Tibial nerve (tissue), 4 donors: ENCODE results near the gene TSPY1. TPM values are rescaled to one million over a fixed set of nuclear protein-coding genes. Genes with fewer than 3 reads are reported as not detected.
"Not testable (repeated sequence)": the region's sequence is repeated elsewhere in the genome, so short reads cannot be mapped to it uniquely, and the experiment has no call there.

Experiments used
- DNase-seq, 2 donors: peaks; one replicate each; pipeline ENCODE4 v3.0.0-alpha.2; 2019; ENCODE audit warnings: low spot score in 2 of 2
- H3K27ac ChIP-seq, 4 donors: fragments of 200-600 bp; sonication (generic) in 3 of 4; one replicate each; pipeline ENCODE4 v1.5.1; 2017 to 2019; ENCODE audit warnings: mild to moderate bottlenecking in 1 of 4
- H3K27me3 ChIP-seq, 2 donors: fragments of 200-600 bp; sonication (generic) in 1 of 2; one replicate each; pipeline versions ENCODE4 v1.5.1 to v1.6.0; 2017 to 2019
- H3K36me3 ChIP-seq, 3 donors: fragments of 200-600 bp; sonication (generic); one replicate each; pipeline ENCODE4 v1.5.1; 2018 to 2019
- H3K4me1 ChIP-seq, 4 donors: fragments of 200-600 bp; sonication (generic) in 3 of 4; one replicate each; pipeline ENCODE4 v1.5.1; 2017 to 2019
- H3K4me3 ChIP-seq, 4 donors: fragments of 200-600 bp; sonication (generic) in 3 of 4; one replicate each; pipeline ENCODE4 v1.5.1; 2017 to 2019; ENCODE audit warnings: mild to moderate bottlenecking in 1 of 4, moderate library complexity in 1 of 4
- H3K9me3 ChIP-seq, 4 donors: fragments of 200-600 bp; sonication (generic) in 3 of 4; one replicate each; pipeline ENCODE4 v1.5.1; 2017 to 2019
- WGBS, 2 donors: methylation state at CpG; one replicate each; pipeline ENCODE4 v1.1.5; 2018; 5-methylcytosine and 5-hydroxymethylcytosine counted together
- total RNA-seq, 4 donors: library from RNA; depleted of rRNA; stranded (reverse); fragments of >200 nt; gene quantifications; one replicate each; pipeline ENCODE4 v1.1.0, GENCODE V29; 2016

TSPY1 gene, protein sequence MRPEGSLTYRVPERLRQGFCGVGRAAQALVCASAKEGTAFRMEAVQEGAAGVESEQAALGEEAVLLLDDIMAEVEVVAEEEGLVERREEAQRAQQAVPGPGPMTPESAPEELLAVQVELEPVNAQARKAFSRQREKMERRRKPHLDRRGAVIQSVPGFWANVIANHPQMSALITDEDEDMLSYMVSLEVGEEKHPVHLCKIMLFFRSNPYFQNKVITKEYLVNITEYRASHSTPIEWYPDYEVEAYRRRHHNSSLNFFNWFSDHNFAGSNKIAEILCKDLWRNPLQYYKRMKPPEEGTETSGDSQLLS
- not detected for total RNA-seq

DNA sequence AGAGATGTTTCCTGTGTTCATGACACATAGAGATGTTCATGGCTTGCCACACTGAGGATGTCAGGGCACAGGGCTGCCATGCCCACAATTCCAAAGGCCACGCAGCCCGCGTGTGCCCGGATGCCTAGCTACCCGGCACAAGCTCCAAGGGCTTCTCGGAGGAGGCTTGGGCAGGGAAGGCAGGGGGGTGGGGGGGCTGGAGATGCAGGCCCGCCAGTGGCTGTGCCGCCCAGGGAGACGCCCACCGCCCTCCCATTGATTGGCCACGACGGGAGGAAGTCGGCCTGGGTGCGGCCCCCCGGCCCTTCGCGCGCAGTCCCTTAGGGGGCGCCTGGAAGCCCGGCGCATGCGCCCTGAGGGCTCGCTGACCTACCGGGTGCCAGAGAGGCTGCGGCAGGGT is at the start of gene TSPY1:
TSPY1 (plus strand) TSS at position 301 of the 400 bp plus-strand sequence; CDS start at position 347, 46 bp downstream.
- H3K27me3 ChIP-seq, H3K4me1 ChIP-seq, H3K36me3 ChIP-seq, DNase-seq, H3K9me3 ChIP-seq, H3K27ac ChIP-seq, H3K4me3 ChIP-seq: not testable (repeated sequence)
- no CpG with 5 or more reads among the region's 25 CpGs for WGBS, 2 donors

DNA sequence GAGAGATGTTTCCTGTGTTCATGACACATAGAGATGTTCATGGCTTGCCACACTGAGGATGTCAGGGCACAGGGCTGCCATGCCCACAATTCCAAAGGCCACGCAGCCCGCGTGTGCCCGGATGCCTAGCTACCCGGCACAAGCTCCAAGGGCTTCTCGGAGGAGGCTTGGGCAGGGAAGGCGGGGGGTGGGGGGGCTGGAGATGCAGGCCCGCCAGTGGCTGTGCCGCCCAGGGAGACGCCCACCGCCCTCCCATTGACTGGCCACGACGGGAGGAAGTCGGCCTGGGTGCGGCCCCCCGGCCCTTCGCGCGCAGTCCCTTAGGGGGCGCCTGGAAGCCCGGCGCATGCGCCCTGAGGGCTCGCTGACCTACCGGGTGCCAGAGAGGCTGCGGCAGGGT is 20.2 kb downstream of the TSPY1 start, which contains the start of gene TSPY9:
TSPY9 (plus strand) TSS at position 301 of the 400 bp plus-strand sequence; CDS start at position 347, 46 bp downstream.
- H3K4me1 ChIP-seq, H3K9me3 ChIP-seq, H3K27me3 ChIP-seq, H3K4me3 ChIP-seq, DNase-seq, H3K36me3 ChIP-seq, H3K27ac ChIP-seq: not testable (repeated sequence)
- WGBS, 2 donors: no CpG with 5 or more reads among the region's 26 CpGs

DNA sequence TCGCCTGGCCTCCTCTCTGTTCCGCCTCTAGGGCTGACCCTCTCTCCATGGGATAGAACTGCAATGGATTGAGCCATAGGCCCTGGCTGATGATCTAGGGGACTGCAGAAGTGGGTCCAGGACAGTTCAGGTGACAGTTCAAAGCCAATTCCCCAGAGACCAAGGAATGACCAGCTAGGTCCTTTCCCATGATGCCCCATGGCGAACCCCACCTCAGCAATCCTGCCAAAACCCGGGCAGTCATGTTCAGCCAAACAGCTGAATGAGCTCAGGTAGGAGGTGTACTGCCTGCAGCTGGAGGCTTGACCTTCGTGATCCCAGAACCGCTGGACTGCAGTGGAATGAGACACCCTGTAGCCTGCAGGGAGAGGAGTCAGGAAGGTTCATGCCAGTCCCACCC is 37.6 kb downstream of the TSPY1 start:
- H3K4me3 ChIP-seq, DNase-seq, H3K9me3 ChIP-seq, H3K4me1 ChIP-seq, H3K27ac ChIP-seq, H3K27me3 ChIP-seq, H3K36me3 ChIP-seq: not testable (repeated sequence)
- WGBS, 2 donors: 81% methylated on average over 2 of the region's 6 CpGs; no CpG with 5 or more reads in 1 of the 2 donors

DNA sequence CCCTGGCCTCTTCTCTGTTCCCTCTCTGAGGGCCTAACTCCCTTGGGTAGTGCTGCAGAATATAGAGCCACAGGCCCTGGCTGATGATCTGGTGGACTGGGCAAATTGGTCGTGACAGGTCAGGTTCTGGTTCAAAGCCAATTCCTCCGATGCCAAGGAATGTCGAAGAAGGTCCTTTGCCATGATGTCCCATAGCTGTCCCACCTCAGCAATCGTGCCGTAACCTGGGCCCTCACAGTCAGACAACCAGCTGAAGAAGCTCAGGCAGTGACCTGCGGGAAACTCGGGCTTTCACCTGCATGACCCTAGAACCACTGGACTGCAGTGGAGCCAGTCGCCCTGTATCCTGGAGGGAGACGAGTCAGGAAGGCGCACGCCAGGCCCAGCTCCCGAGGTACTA is 49.5 kb downstream of the TSPY1 start:
- DNase-seq, H3K9me3 ChIP-seq, H3K4me3 ChIP-seq, H3K4me1 ChIP-seq, H3K36me3 ChIP-seq, H3K27ac ChIP-seq, H3K27me3 ChIP-seq: not testable (repeated sequence)
- 80% methylated on average over 3 of the region's 12 CpGs; no CpG with 5 or more reads in 1 of the 2 donors for WGBS, 2 donors

Other genes starting within 250 kb of the TSPY1 start
- gene TSPY4, start 129.5 kb upstream of the TSPY1 start, total RNA-seq: not detected
- gene TSPY8, start 109.2 kb upstream of the TSPY1 start, total RNA-seq: not detected
- not detected for gene TSPY3, start 68.5 kb upstream of the TSPY1 start, total RNA-seq
- not detected for gene TSPY9, start 20.3 kb downstream of the TSPY1 start, total RNA-seq
- not detected for gene TSPY10, start 60.9 kb downstream of the TSPY1 start, total RNA-seq